Neuronal stem cell (in vitro differentiated cells): ENCODE data around the gene ARHGAP21.
"Not testable (repeated sequence)": the region's sequence is repeated elsewhere in the genome, so short reads cannot be mapped to it uniquely, and the experiment has no call there.

ENCODE experiments used
- DNase-seq: peaks from one replicate; pipeline ENCODE4 v3.0.0-alpha.2; 2013; ENCODE audit warnings: low spot score
- H2AFZ ChIP-seq: one replicate; pipeline ENCODE4 v1.6.1; 2013; ENCODE audit warnings: mild to moderate bottlenecking, low read length, inconsistent platforms
- H2AK5ac ChIP-seq: 2 replicates; pipeline ENCODE4 v1.6.1; 2013; ENCODE audit warnings: low read depth, mild to moderate bottlenecking, inconsistent platforms, low read length, moderate library complexity, mixed read lengths
- H2BK120ac ChIP-seq: 2 replicates; pipeline ENCODE4 v1.6.1; 2013; ENCODE audit warnings: low read depth, mild to moderate bottlenecking, inconsistent platforms, low read length, moderate library complexity, mixed read lengths
- H2BK12ac ChIP-seq: one replicate; pipeline ENCODE4 v1.6.1; 2013; ENCODE audit warnings: low read length, inconsistent platforms
- H2BK15ac ChIP-seq: 2 replicates; pipeline ENCODE4 v1.6.1; 2013; ENCODE audit warnings: mild to moderate bottlenecking, low read length, inconsistent platforms, mixed read lengths
- H2BK5ac ChIP-seq: one replicate; pipeline ENCODE4 v1.6.1; 2013; ENCODE audit warnings: inconsistent platforms, mild to moderate bottlenecking, low read length, moderate library complexity
- H3K14ac ChIP-seq: one replicate; pipeline ENCODE4 v1.6.1; 2013; ENCODE audit warnings: low read length, inconsistent platforms
- H3K18ac ChIP-seq: 2 replicates; pipeline ENCODE4 v1.6.1; 2013; ENCODE audit warnings: low read length, inconsistent platforms
- H3K23ac ChIP-seq: 2 replicates; pipeline ENCODE4 v1.6.1; 2013; ENCODE audit warnings: low read depth, mild to moderate bottlenecking, mixed read lengths, low read length, inconsistent platforms; ENCODE audit not compliant: poor library complexity
- H3K27ac ChIP-seq: replicated peaks from 3 replicates; pipeline ENCODE4 v1.5.1; 2013; ENCODE audit warnings: low read length, inconsistent platforms
- H3K27me3 ChIP-seq, 3 experiments: 2 replicates each; pipeline ENCODE4 v1.6.1; 2013; ENCODE audit warnings: low read length in 3 of 3, mild to moderate bottlenecking in 2 of 3, inconsistent platforms in 1 of 3, low read depth in 1 of 3, mixed read lengths in 1 of 3, moderate library complexity in 1 of 3; ENCODE audit not compliant: control insufficient read depth in 3 of 3, insufficient read depth in 3 of 3
- H3K36me3 ChIP-seq, 2 donors: replicated peaks in 1 of 2; 2 replicates each; pipeline ENCODE4 v1.6.1; 2013; ENCODE audit warnings: low read length in 2 of 2; ENCODE audit not compliant: control insufficient read depth in 2 of 2, insufficient read depth in 2 of 2
- H3K4ac ChIP-seq: 2 replicates; pipeline ENCODE4 v1.6.1; 2013; ENCODE audit warnings: inconsistent platforms, mild to moderate bottlenecking, low read length, moderate library complexity
- H3K4me1 ChIP-seq, 2 donors: 1 replicate in 1 of 2; 2 replicates in 1 of 2; pipeline ENCODE4 v1.6.1; 2013; ENCODE audit warnings: low read length in 2 of 2, low read depth in 1 of 2; ENCODE audit not compliant: control insufficient read depth in 2 of 2, insufficient read depth in 1 of 2
- H3K4me2 ChIP-seq: one replicate; pipeline ENCODE4 v1.6.1; 2013; ENCODE audit warnings: mild to moderate bottlenecking, low read length, inconsistent platforms; ENCODE audit not compliant: insufficient read depth, poor library complexity, severe bottlenecking
- H3K4me3 ChIP-seq, 2 donors: 2 replicates each; pipeline ENCODE4 v1.5.1; 2013; ENCODE audit warnings: low read length in 2 of 2, mild to moderate bottlenecking in 2 of 2, inconsistent platforms in 1 of 2, moderate library complexity in 1 of 2
- H3K79me1 ChIP-seq: one replicate; pipeline ENCODE4 v1.6.1; 2013; ENCODE audit warnings: low read depth, mild to moderate bottlenecking, inconsistent platforms, low read length, moderate library complexity
- H3K9ac ChIP-seq: one replicate; pipeline ENCODE4 v1.6.1; 2013; ENCODE audit warnings: mild to moderate bottlenecking, low read depth, low read length, inconsistent platforms; ENCODE audit not compliant: poor library complexity
- H3K9me3 ChIP-seq, 2 donors: replicated peaks in 1 of 2; 2 replicates each; pipeline versions ENCODE3 to v1.6.1; 2013; ENCODE audit warnings: low read length in 2 of 2, mild to moderate bottlenecking in 2 of 2, inconsistent platforms in 1 of 2, low read depth in 1 of 2, mixed read lengths in 1 of 2, moderate library complexity in 1 of 2; ENCODE audit not compliant: control insufficient read depth in 2 of 2, insufficient read depth in 1 of 2
- H4K8ac ChIP-seq: one replicate; pipeline ENCODE4 v1.6.1; 2013; ENCODE audit warnings: low read depth, mild to moderate bottlenecking, inconsistent platforms, low read length, moderate library complexity
- H4K91ac ChIP-seq: one replicate; pipeline ENCODE4 v1.6.1; 2013; ENCODE audit warnings: low read length, low read depth, mild to moderate bottlenecking, inconsistent platforms; ENCODE audit not compliant: poor library complexity
- WGBS, 2 donors: extraction: QIAGEN DNeasy Blood & Tissue Kit; methylation state at CpG; one replicate each; pipeline ENCODE4 v1.1.7; 2013; ENCODE audit warnings: missing lambda C conversion rate in 2 of 2, mixed read lengths in 1 of 2; ENCODE audit not compliant: insufficient read length in 2 of 2, insufficient replicate concordance in 1 of 2; ENCODE audit errors: extremely low coverage in 2 of 2; 5-methylcytosine and 5-hydroxymethylcytosine counted together

Gene ARHGAP21

DNA sequence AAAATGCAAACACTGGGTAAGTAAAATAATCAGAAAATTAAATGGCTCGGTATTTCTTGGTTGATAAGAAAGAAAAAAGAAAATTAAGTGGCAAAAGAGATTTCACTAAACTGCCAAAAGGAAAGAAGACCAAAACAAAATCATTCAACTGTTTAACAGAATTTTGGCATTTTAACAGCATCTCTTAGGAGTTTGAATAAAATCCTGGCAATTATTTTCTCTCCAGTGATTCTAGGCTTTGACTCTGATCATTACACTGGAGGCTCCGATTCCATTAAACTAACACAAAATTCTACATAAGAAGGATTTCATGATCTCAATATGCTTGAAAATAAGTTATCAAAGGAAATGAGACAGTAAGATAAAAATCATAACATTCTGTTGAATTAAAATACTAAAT, 62.3 kb downstream of the ARHGAP21 start:
- H3K14ac ChIP-seq = no peak overlapping the region
- no peak overlapping the region for H3K27ac ChIP-seq
- H3K23ac ChIP-seq = no peak overlapping the region
- H3K27me3 ChIP-seq = no peaks in the 10 kb centered on the region
- H2AK5ac ChIP-seq = no peak overlapping the region
- no peak overlapping the region for H4K91ac ChIP-seq
- H3K4me1 ChIP-seq = no peaks in the 10 kb centered on the region
- no peak overlapping the region for H2BK12ac ChIP-seq
- H3K4me2 ChIP-seq = no peak overlapping the region
- no peak overlapping the region for H3K18ac ChIP-seq
- WGBS, 2 donors = no CpG with 5 or more reads among the region's 2 CpGs
- no peak overlapping the region for H2BK5ac ChIP-seq
- no peak overlapping the region for H3K4me3 ChIP-seq
- peaks cover 5 to 18% of the 10 kb centered on the region in 2 donors for H3K9me3 ChIP-seq
- H2BK120ac ChIP-seq = no peak overlapping the region
- H3K79me1 ChIP-seq = no peaks in the 10 kb centered on the region
- H3K9ac ChIP-seq = no peak overlapping the region
- no peak overlapping the region for H3K4ac ChIP-seq
- H2BK15ac ChIP-seq = no peak overlapping the region
- DNase-seq = no peak
- H2AFZ ChIP-seq = no peak overlapping the region
- peaks cover 5 to 61% of the 10 kb centered on the region in 2 donors for H3K36me3 ChIP-seq
- H4K8ac ChIP-seq = no peak overlapping the region

DNA sequence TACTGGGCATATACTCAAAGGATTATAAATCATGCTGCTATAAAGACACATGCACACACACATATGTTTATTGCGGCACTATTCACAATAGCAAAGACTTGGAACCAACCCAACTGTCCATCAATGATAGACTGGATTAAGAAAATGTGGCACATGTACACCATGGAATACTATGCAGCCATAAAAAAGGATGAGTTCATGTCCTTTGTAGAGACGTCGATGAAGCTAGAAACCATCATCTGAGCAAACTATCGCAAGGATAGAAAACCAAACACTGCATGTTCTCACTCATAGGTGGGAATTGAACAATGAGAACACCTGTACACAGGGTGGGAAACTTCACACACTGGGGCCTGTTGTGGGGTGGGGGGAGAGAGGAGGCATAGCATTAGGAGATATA, 65.4 kb downstream of the ARHGAP21 start:
- not testable (repeated sequence) for H3K79me1 ChIP-seq, H2BK15ac ChIP-seq, H3K14ac ChIP-seq, H3K23ac ChIP-seq, H3K27me3 ChIP-seq, H3K9ac ChIP-seq, H3K4me3 ChIP-seq, H3K4me2 ChIP-seq, H3K4ac ChIP-seq, H2AFZ ChIP-seq, H3K4me1 ChIP-seq, H4K91ac ChIP-seq, H2BK120ac ChIP-seq, H2AK5ac ChIP-seq, H4K8ac ChIP-seq, H3K18ac ChIP-seq, H2BK12ac ChIP-seq, DNase-seq, H3K27ac ChIP-seq, H2BK5ac ChIP-seq
- Histone ChIP-seq H3K9me3 (peaks cover 5 to 21% of the 10 kb centered on the region in 2 donors), H3K36me3 (peaks cover 3 to 34% of the 10 kb centered on the region in 2 donors)
- no CpG with 5 or more reads among the region's 4 CpGs for WGBS, 2 donors

- not testable (repeated sequence) for H3K14ac ChIP-seq, H3K27ac ChIP-seq
These were observed 67.4 kb downstream of the ARHGAP21 start for GRCh38 chr10:24656326-24656725.

GRCh38 chr10:24652381-24652957, 71.2 kb downstream of the ARHGAP21 start:
- Histone ChIP-seq H3K36me3 (peaks cover 0 to 42% of the 10 kb centered on the region in 2 donors), H2BK5ac (no peak overlapping the region), H3K4me1 (no peaks in the 10 kb centered on the region), H4K91ac (no peak overlapping the region), H3K4me2 (no peak overlapping the region), H3K9ac (no peak overlapping the region), H3K27ac (no peak overlapping the region), H3K4ac (no peak overlapping the region), H3K27me3 (no peaks in the 10 kb centered on the region), H3K18ac (no peak overlapping the region), H2AK5ac (no peak overlapping the region), H3K23ac (no peak overlapping the region), H2AFZ (no peak overlapping the region), H3K4me3 (no peak overlapping the region), H2BK15ac (no peak overlapping the region), H2BK12ac (no peak overlapping the region), H3K9me3 (peaks cover 0 to 6% of the 10 kb centered on the region in 2 donors), H3K14ac (no peak overlapping the region), H3K79me1 (peaks cover 2% of the 10 kb centered on the region), H2BK120ac (no peak overlapping the region), H4K8ac (no peak overlapping the region)
- no peak for DNase-seq
- no CpG with 5 or more reads among the region's 4 CpGs for WGBS, 2 donors

More at GRCh38 chr10:24656326-24656725, 67.4 kb downstream of the ARHGAP21 start:
- not testable (repeated sequence) for H3K4me1 ChIP-seq, H3K18ac ChIP-seq, H3K4me2 ChIP-seq, H2BK120ac ChIP-seq, H2BK5ac ChIP-seq, H3K9ac ChIP-seq, H3K79me1 ChIP-seq, DNase-seq, H3K27me3 ChIP-seq, H2AFZ ChIP-seq, H4K8ac ChIP-seq, H3K23ac ChIP-seq, H4K91ac ChIP-seq, H3K4me3 ChIP-seq, H2BK12ac ChIP-seq, H2BK15ac ChIP-seq, H2AK5ac ChIP-seq, H3K4ac ChIP-seq
- peaks cover 3 to 34% of the 10 kb centered on the region in 2 donors for H3K36me3 ChIP-seq
- H3K9me3 ChIP-seq = peaks cover 5 to 21% of the 10 kb centered on the region in 2 donors
- no CpG with 5 or more reads among the region's 33 CpGs for WGBS, 2 donors
